ENCODE results near the gene C12orf75.

C12orf75 gene

DNA sequence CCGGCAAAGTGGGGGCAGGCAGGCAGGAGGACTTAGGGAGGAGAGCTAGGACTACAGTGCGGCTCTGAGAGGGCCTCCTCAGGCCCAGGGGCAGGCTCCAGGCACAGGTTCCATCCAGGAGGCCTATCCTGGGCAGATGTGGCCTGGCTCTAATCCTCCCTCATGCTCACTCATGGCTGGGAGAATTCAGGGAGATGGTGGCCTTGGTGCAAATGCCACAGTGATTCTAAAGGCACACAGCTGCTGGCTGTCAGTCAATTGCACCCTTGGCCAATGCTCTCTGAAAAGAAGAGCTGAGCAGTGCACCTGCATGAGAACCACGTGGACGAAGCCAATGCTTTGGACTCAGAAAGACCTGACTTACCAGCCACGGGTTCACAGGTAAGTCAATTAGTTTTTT is 89.6 kb downstream of the C12orf75 start:
- DNase-seq, result no peak

GRCh38 chr12:105420659-105421240 is 90.3 kb downstream of the C12orf75 start:
- DNase-seq, result peak; percentile 50
